Activated naive CD8-positive, alpha-beta T cell treated with anti-CD3 and anti-CD28 coated beads for 36 hours (primary cell): ENCODE data around the gene EXOC3L4. TPM values are rescaled to one million over a fixed set of nuclear protein-coding genes. Genes with fewer than 3 reads are reported as not detected.

Experiments used
- DNase-seq: peaks from one replicate; pipeline ENCODE4 v3.0.0; 2021
- H3K27ac Mint-ChIP-seq: one replicate; pipeline ENCODE4 v1.8.0; 2022; ENCODE audit warnings: mild to moderate bottlenecking, moderate library complexity, mixed read lengths
- H3K27me3 Mint-ChIP-seq: one replicate; pipeline ENCODE4 v1.8.0; 2022; ENCODE audit warnings: mild to moderate bottlenecking, mixed read lengths
- H3K36me3 Mint-ChIP-seq: one replicate; pipeline ENCODE4 v1.8.0; 2021; ENCODE audit warnings: mild to moderate bottlenecking, mixed read lengths
- H3K4me1 Mint-ChIP-seq: one replicate; pipeline ENCODE4 v1.8.0; 2021; ENCODE audit warnings: mixed read lengths
- H3K4me3 Mint-ChIP-seq: one replicate; pipeline ENCODE4 v1.8.0; 2022; ENCODE audit warnings: mild to moderate bottlenecking, moderate library complexity, mixed read lengths
- H3K9me3 Mint-ChIP-seq: one replicate; pipeline ENCODE4 v1.8.0; 2022; ENCODE audit warnings: mixed read lengths
- total RNA-seq, 2 experiments: library from RNA; stranded (reverse); gene quantifications; one replicate each; pipeline ENCODE4 v1.2.3, GENCODE V29; 2021

Gene EXOC3L4
- total RNA-seq, 2 experiments from 2014 or later: not detected

DNA sequence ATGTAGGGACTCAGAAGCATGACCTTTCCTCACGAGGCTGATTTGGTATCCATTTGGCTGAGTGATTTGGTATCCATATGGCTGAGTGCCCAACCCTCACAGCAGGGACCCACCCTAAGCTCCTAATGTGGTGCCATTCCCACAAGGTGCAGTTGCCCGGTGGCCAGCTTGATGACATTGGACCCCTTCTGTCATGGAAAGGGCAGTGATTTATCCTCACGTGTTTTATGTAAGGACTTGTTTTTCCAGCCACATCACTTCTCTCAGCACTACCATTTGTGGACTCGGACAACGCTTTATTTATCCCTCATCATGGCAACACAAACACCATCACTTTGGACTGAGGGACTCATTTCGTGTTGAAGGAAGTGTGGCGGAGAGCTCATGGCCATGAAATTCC lies 28.7 kb upstream of the EXOC3L4 start:
- DNase-seq: no peak
- Mint-ChIP-seq H3K36me3 (no peaks in the 10 kb centered on the region), H3K9me3 (no peaks in the 10 kb centered on the region), H3K27me3 (peaks cover 9% of the 10 kb centered on the region), H3K4me3 (no peak overlapping the region), H3K4me1 (no peaks in the 10 kb centered on the region), H3K27ac (no peak overlapping the region)

DNA sequence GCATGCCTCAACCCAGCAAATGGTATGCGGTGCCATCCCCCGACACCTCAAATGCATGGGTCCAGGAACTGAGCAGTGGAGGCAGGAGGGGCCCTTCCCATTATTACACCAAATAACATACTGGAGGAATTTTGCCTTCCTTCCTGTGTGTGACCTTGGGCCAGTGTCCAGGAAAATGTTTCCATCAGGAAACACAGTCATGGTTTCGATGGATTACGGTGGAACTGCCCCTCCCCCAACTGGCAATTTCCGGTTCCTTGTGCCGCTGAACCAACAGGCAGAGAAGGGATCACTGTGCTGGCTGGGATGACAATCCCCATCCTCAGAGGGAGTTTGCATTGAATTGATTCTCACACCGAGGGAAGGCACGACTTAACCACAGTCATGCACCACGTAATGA lies 28.1 kb upstream of the EXOC3L4 start:
- Mint-ChIP-seq H3K4me3 (no peak overlapping the region), H3K27me3 (peaks cover 9% of the 10 kb centered on the region), H3K9me3 (no peaks in the 10 kb centered on the region), H3K4me1 (no peaks in the 10 kb centered on the region), H3K36me3 (no peaks in the 10 kb centered on the region), H3K27ac (no peak overlapping the region)
- DNase-seq: no peak

DNA sequence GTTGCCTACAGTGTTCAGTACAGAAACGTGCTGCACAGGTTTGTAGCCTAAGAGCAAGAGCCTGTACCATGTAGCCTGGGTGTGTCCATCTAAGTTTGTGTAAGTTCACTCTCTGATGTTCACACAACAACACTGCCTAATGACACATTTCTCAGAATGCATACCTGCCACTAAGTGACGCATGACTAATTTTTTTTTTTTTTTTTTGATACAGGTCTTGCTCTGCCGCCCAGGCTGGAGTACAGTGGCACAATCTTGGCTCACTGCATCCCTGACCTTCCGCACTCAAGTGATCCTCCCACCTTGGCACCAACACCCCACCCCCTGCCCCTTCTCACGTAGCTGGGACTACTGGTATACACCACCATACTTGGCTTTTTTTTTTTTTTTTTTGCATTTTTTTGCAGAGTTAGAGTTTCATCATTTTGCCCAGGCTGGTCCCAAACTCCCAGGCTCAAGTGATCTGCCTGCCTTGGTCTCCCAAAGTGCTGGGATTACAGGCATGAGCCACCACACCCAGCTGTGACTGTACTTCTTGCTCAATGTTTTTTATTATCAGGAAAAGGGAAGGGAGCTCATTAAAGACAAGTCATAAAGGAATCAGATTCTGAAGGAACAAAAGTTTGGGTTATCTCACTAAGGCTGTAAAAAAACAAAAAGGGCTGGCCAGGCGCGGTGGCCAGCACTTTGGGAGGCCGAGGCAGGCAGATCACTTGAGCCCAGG lies 27.1 kb upstream of the EXOC3L4 start:
- no peak for DNase-seq
- H3K9me3 Mint-ChIP-seq: no peaks in the 10 kb centered on the region
- no peak overlapping the region for H3K4me3 Mint-ChIP-seq
- peaks cover 9% of the 10 kb centered on the region for H3K27me3 Mint-ChIP-seq
- H3K4me1 Mint-ChIP-seq: no peaks in the 10 kb centered on the region
- no peak overlapping the region for H3K27ac Mint-ChIP-seq
- H3K36me3 Mint-ChIP-seq: no peaks in the 10 kb centered on the region

DNA sequence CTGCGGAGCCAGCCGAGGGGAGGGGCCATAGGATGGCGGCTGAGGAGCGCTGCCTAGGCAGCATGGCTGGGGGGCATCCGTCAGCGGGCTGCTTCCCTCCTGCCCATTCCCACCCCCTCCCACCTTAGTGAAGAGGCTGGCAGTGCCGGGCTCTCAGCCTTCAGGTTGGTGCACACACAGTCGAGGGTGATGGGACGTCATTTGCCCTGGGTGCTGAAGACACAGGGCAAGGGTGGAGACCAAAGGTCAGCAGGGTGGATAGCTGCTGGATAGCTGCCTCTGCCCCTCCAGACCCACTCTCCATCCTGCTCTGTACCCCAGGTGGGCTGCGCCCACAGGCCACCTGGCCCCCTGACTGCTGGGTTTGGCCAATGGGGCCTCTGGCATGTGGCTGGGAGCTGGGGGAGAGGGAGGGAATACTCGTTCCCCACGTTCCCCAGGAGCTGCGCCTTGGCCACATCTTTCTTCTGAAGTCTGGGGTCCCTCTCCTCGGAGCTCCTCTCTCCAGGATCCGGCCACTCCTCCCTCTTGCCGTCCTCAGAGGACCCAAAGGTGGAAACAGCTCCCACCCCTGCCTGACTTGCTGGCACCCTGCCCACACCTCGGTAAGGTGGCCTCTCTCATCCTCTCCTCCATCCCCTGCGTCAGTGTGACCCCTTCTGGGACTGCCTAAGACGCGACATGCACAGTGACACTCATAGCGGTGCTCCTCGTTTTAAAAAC lies 26.0 kb upstream of the EXOC3L4 start:
- no peaks in the 10 kb centered on the region for H3K36me3 Mint-ChIP-seq
- no peak for DNase-seq
- H3K4me1 Mint-ChIP-seq: no peaks in the 10 kb centered on the region
- H3K9me3 Mint-ChIP-seq: no peaks in the 10 kb centered on the region
- H3K27ac Mint-ChIP-seq: no peak overlapping the region
- peaks cover 4% of the 10 kb centered on the region for H3K27me3 Mint-ChIP-seq
- H3K4me3 Mint-ChIP-seq: no peak overlapping the region

DNA sequence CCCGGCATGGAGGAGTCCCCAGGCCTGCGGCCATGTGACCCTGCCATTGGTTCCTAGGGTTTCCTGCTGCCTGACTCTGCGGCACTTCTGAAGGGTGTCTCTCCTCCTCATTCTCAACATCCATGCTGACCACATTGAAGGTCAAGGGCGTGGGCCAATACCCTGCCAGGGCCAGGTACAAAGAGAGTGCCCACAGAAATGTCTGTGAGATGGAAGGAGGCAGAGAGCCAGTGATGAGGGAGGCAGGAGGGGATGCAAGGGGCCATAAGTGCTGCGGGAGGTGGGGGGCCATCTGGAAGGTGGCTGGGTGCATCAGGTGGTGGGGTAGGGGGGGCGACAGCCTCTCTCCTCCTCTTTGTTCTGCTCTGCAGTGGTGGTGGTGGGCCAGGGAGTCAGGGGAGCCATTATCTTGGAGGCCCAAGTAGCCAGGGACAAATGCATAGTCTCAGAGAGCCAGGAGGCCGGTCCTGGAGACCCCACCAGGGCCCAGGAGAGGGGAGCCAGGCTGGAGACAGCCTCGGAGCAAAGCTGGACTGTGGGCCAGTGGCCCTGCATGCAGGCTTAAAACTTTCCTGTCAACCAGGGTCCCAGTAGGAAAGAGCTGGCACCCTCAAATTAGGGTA lies 24.2 kb upstream of the EXOC3L4 start:
- no peak for DNase-seq
- H3K4me3 Mint-ChIP-seq: no peak overlapping the region
- no peaks in the 10 kb centered on the region for H3K9me3 Mint-ChIP-seq
- no peak overlapping the region for H3K27ac Mint-ChIP-seq
- no peaks in the 10 kb centered on the region for H3K4me1 Mint-ChIP-seq
- peaks cover 9% of the 10 kb centered on the region for H3K27me3 Mint-ChIP-seq
- no peaks in the 10 kb centered on the region for H3K36me3 Mint-ChIP-seq

DNA sequence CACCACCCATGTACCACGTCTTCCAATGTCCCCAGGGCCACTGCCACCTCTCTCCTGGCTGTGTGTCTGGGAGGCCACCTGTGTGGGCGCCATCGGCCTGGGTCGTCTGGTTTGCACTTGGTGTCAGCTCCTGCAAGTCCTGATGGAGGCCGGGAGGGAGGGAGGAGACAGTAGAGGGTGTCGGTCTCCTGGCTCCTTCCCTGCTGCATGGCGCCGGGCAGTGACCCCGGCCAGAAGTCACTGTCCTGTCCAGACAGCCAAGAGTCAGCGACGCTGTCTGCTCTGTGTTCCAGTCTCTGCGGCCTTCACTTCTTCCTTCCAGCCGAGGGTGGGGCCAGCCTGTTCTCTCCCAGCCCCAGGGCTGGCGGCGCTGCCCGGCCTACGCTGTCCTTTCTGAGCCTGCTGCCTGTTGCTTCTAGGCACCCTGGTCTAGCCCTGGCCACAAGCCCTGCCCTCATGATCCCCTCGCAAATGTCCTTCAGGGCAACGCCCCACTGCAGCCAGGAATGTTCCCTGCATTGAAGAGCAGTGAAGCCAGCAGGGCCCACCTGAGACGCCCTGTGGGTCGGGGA lies 23.5 kb upstream of the EXOC3L4 start:
- no peak overlapping the region for H3K27ac Mint-ChIP-seq
- H3K27me3 Mint-ChIP-seq: peaks cover 9% of the 10 kb centered on the region
- no peaks in the 10 kb centered on the region for H3K9me3 Mint-ChIP-seq
- DNase-seq: no peak
- no peaks in the 10 kb centered on the region for H3K36me3 Mint-ChIP-seq
- H3K4me1 Mint-ChIP-seq: no peaks in the 10 kb centered on the region
- no peak overlapping the region for H3K4me3 Mint-ChIP-seq

DNA sequence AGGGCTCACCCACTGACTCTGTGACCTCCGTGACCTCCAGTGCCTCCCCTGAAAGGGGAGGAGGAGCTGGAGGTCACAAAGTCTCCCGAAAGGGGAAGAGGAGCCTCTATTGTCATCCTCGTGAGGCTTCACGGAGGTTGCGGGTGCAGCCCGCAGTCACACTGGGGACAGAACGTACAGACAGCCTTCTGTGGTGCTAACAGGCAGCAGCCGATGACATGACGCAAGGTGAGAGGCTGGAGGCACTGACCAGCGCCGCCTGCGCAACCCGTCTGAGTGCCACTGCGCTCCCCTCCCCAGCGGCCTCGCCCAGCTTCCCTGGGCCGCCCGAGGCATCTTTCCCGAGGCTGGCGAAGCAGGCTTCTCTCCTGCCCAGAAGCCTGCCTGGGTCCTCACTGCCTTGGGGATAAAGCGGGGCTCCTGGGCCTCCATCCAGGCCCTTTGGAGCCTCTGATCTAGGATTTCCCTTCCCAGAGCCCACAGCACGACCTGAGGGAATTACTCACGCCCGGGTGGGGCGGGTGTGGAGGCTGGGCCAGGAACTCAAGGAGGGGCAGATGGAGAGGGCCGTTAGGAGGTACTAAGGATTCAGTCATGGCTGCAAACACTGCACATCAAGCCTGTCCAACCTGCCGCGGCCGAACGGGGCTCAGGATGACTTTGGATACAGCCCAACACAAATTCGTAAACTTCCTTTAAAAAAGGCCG lies 22.8 kb upstream of the EXOC3L4 start:
- H3K4me3 Mint-ChIP-seq: no peak overlapping the region
- H3K27ac Mint-ChIP-seq: no peak overlapping the region
- DNase-seq: no peak
- H3K27me3 Mint-ChIP-seq: peaks cover 9% of the 10 kb centered on the region
- no peaks in the 10 kb centered on the region for H3K36me3 Mint-ChIP-seq
- no peaks in the 10 kb centered on the region for H3K4me1 Mint-ChIP-seq
- H3K9me3 Mint-ChIP-seq: no peaks in the 10 kb centered on the region

DNA sequence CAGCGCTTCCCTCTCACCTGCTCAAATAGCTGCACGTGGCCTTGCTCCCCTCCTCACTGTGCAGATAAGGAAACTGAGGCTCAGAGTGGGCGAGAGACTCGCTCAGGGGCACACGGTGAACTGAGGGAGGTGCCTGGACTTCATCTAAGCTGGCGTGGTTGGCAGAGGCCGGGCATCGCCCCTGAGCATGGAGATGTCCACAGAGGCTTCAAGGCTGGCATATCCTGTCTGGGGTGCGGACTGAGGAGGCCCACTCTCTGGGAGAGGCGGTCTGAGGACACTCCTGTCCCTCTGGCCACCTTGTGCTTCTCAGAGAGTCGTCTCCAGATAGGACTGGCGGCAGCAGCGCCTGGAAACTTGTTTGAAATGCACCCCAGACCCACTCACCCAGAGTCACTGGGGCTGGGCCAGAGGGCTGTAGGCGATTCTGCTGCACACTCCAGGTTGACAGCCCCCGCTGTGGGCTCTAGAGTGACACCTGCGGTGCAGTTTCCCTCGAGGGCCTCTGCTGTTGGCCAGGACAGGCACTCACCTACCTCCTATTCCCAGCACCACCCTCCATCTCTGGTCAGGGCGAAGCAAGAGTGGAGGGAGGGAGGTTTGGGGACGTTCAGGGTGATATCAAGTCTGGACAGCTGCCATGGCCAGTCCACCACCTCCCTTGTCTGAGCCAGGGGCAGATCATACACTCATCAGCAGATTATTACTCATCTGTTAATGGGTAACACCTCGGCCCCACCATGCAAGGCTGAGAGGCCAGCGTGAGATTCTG lies 21.7 kb upstream of the EXOC3L4 start:
- no peak overlapping the region for H3K4me3 Mint-ChIP-seq
- H3K9me3 Mint-ChIP-seq: no peaks in the 10 kb centered on the region
- DNase-seq: no peak
- no peak overlapping the region for H3K27ac Mint-ChIP-seq
- H3K4me1 Mint-ChIP-seq: no peaks in the 10 kb centered on the region
- no peaks in the 10 kb centered on the region for H3K36me3 Mint-ChIP-seq
- peaks cover 9% of the 10 kb centered on the region for H3K27me3 Mint-ChIP-seq

DNA sequence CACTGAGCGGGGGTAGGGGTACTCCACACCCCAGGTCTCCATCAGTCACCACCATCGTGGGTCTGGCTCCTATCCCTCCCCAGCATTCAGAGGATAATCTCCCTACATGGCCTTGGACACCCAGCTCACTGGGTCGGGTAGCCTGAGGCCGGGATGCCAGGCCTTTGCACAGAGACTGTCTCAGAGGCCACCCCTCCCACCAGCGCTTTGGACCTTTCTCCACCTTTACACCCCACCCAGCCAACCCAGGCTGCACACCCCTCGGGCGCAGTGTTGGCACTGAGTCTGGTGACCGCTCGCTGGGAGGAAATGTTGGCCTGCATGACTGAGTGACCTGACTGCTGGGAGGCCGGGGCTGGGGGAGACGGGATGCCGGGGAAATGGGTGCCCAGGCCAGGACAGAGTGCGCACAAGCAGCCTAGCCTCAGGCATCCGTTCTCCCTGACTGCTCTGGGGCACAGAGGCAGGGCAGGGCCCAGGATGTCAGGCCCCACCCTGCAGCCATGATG lies 21.1 kb upstream of the EXOC3L4 start:
- Mint-ChIP-seq H3K4me3 (no peak overlapping the region), H3K27ac (no peak overlapping the region), H3K27me3 (peaks cover 9% of the 10 kb centered on the region), H3K4me1 (no peaks in the 10 kb centered on the region), H3K9me3 (no peaks in the 10 kb centered on the region), H3K36me3 (no peaks in the 10 kb centered on the region)
- DNase-seq: no peak

DNA sequence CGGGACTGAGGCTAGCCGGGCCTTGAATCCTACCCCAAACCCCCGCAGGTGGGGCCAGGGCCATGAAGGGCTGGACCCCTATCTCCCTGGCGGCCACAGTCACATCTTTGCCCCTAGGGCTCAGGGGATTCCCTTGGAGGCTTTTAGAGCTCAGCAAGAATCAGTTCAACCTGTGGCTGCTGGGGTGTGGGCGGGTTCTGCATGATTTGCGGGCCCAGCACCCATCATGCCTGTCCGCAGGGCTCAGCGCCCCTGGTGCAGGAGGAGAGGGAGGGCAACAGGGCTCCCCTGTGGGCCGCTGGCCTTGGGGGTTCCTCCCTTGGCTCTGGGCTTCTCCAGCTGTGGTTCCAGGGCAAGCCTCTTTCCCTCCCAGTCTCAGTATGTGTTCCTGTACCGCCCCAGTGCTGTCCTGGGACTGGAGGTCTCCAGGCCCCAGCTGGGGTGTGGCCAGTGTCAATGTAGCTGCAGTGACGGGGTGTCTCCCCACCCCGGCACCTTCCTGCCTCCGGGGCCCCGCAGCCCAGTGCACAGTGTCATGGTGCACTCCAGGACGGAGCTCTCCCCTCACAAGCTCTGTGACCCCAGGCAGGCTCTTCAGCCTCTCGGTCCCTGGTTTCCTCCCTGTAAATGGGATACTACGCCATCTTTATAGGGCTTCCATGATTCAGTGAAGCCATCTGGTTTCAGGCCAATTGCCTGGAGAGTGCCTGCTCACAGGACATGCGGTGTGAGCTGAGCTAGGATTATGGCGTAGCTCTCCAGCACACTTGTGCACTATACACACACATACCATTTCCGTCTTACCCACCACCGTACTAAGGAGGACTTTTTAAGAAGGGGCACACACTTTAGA lies 20.4 kb upstream of the EXOC3L4 start:
- Mint-ChIP-seq H3K27ac (no peak overlapping the region), H3K4me3 (no peak overlapping the region), H3K36me3 (no peaks in the 10 kb centered on the region), H3K9me3 (no peaks in the 10 kb centered on the region), H3K4me1 (no peaks in the 10 kb centered on the region), H3K27me3 (peaks cover 5% of the 10 kb centered on the region)
- DNase-seq: no peak

DNA sequence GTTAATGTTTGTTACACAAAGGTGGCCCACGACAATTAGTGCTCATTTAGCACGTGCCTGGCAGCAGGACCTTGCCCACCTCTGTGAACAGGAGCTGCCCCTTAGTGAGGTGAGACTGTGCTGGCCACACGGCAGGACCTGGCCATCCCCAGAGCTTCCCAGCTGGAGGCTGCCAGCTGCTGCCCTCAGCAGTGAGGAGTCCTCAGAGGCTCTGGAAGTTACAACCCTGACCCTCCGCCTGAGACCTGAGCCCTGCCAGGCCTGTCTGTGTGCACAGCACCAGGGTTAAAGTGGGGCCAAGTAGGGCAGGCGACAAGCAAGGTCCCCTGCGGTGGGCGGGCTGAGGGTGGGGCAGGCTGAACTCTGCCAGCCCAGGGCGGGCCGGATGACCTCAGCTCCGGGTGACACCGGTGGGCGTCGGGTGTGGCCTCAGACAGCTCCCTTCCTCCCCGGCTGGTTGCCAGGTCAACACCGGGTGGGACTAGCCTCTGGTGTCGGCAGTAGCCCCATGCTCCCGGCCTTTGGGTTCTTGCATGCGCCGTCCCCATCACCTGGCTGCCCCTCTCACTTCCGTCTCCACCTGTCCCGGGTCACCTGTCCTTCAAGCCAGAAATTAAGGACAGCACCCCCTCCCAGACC lies 19.7 kb upstream of the EXOC3L4 start:
- peaks cover 5% of the 10 kb centered on the region for H3K27me3 Mint-ChIP-seq
- H3K27ac Mint-ChIP-seq: no peak overlapping the region
- DNase-seq: peak; percentile 37
- no peaks in the 10 kb centered on the region for H3K4me1 Mint-ChIP-seq
- no peaks in the 10 kb centered on the region for H3K9me3 Mint-ChIP-seq
- H3K36me3 Mint-ChIP-seq: no peaks in the 10 kb centered on the region
- no peak overlapping the region for H3K4me3 Mint-ChIP-seq

DNA sequence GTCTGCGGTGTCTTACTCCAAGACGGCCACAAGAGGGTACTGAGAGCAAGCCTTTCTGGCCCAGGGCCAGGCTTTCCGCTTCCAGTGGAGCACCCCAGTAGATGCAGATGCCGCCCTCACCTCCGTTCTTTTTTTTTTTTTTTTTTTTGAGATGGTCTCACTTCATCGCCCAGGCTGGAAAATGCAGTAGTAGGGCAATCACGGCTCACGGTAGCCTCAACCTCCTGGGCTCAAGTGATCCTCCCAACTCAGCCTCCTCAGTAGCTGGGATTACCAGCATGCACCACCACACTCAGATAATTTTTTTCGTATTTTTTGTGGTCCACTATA lies 16.1 kb upstream of the EXOC3L4 start:
- no peaks in the 10 kb centered on the region for H3K36me3 Mint-ChIP-seq
- H3K27me3 Mint-ChIP-seq: peaks cover 5% of the 10 kb centered on the region
- H3K4me1 Mint-ChIP-seq: no peaks in the 10 kb centered on the region
- H3K27ac Mint-ChIP-seq: no peak overlapping the region
- no peaks in the 10 kb centered on the region for H3K9me3 Mint-ChIP-seq
- no peak overlapping the region for H3K4me3 Mint-ChIP-seq
- peak; percentile 73 for DNase-seq

DNA sequence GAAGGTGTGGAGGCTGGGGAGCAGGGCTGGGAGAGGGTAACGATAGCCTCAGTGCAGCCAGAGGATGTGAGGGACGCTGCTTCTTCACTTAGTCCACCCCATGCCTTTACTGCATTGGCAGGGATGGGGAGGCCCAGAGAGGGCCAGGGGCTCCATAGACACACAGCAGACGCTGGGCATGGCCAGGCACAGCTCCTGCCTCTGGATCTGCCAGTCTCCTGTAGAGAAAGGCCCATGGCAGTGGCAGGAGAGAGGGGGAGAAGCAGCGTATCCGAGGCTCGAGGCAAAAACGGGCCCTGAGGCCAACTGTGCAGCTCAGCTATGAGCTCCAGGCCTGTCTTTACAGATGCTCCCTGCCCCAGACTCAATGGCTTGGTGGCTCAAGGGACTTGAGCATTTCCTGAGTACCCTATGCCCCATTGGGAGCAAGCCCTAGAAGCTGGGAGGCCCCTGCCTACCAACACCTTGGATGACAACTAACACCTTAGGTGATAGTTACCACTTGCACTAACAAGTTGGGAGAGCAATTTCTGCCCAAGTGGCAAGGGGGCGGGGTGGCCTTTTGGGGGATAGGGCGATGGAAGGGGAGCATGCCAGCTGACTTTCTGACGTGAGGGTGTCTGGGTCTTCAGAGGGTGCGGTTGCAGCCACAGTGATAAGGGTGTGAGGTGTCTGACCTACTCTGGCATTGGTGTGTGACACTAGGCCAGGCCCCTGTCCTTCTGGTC lies 15.5 kb upstream of the EXOC3L4 start:
- Mint-ChIP-seq H3K9me3 (no peaks in the 10 kb centered on the region), H3K36me3 (no peaks in the 10 kb centered on the region), H3K27ac (no peak overlapping the region), H3K4me1 (no peaks in the 10 kb centered on the region), H3K4me3 (no peak overlapping the region), H3K27me3 (peaks cover 5% of the 10 kb centered on the region)
- DNase-seq: no peak
